HEK293 (cell line): Measurements from ENCODE around the gene DKKL1.

Source experiments
- CTCF ChIA-PET: fragments of 350-600 bp; formaldehyde crosslinking; extraction: SDS; loops from one replicate; lab custom pipeline; 2021; ENCODE audit warnings: antibody characterized with exemption; lab: Yijun Ruan, JAX
- POLR2A ChIA-PET: fragments of 300-600 bp; formaldehyde crosslinking; extraction: SDS; loops from one replicate; lab custom pipeline; 2020; ENCODE audit warnings: antibody characterized with exemption, inconsistent platforms; lab: Yijun Ruan, JAX
- H3K27ac ChIP-seq: fragments of 200-500 bp; sonication (Bioruptor generic); 2 replicates; pipeline ENCODE4 v1.5.1; 2014; ENCODE audit warnings: low read depth, low read length, control low read depth, inconsistent platforms; ENCODE audit errors: extremely low read depth
- H3K36me3 ChIP-seq, 2 experiments: fragments of 200-500 bp in 1 of 2; sonication (Bioruptor generic) in 1 of 2; 1 replicate in 1 of 2; 2 replicates in 1 of 2; pipeline ENCODE4 v1.5.1; 2014 to 2017; ENCODE audit warnings: inconsistent platforms in 2 of 2, low read length in 2 of 2; ENCODE audit not compliant: control insufficient read depth in 2 of 2, insufficient read depth in 1 of 2
- H3K4me1 ChIP-seq: fragments of 200-500 bp; sonication (Bioruptor generic); 2 replicates; pipeline ENCODE4 v1.5.1; 2014; ENCODE audit warnings: mild to moderate bottlenecking, low read length, inconsistent platforms; ENCODE audit not compliant: control insufficient read depth, insufficient read depth
- H3K4me3 ChIP-seq: 2 replicates; pipeline ENCODE4 v1.5.1; 2011; ENCODE audit warnings: low read depth, mild to moderate bottlenecking, control low read depth, low read length, moderate library complexity
- H3K9me3 ChIP-seq: fragments of 200-500 bp; sonication (Bioruptor generic); 2 replicates; pipeline ENCODE4 v1.5.1; 2014; ENCODE audit warnings: low read depth, low read length, inconsistent platforms; ENCODE audit not compliant: control insufficient read depth, insufficient read depth
- EGR2 ChIP-seq: fragments of 450-650 bp; formaldehyde crosslinking; IDR thresholded peaks from 2 replicates; pipeline ENCODE4 v1.5.1; 2016; ENCODE audit warnings: low read depth, missing biosample characterization, missing genetic modification characterization
- MYNN ChIP-seq: fragments of 450-650 bp; formaldehyde crosslinking; IDR thresholded peaks from 2 replicates; pipeline ENCODE4 v1.5.1; 2016; ENCODE audit warnings: missing biosample characterization, missing genetic modification characterization, borderline replicate concordance
- RBAK ChIP-seq: fragments of 450-650 bp; formaldehyde crosslinking; IDR thresholded peaks from 2 replicates; pipeline ENCODE4 v1.5.1; 2016; ENCODE audit warnings: missing biosample characterization, missing genetic modification characterization
- SALL2 ChIP-seq: fragments of 450-650 bp; formaldehyde crosslinking; IDR thresholded peaks from 2 replicates; pipeline ENCODE4 v1.5.0; 2017; ENCODE audit warnings: missing biosample characterization, mild to moderate bottlenecking, missing genetic modification characterization, borderline replicate concordance
- TCF7L2 ChIP-seq: IDR thresholded peaks from 2 replicates; pipeline ENCODE4 v1.6.1; 2011; ENCODE audit warnings: low read depth, mild to moderate bottlenecking, inconsistent platforms, low read length, moderate library complexity, borderline replicate concordance
- WT1 ChIP-seq: fragments of 450-650 bp; formaldehyde crosslinking; IDR thresholded peaks from 2 replicates; pipeline ENCODE4 v1.5.1; 2016; ENCODE audit warnings: missing biosample characterization, missing genetic modification characterization
- ZBTB17 ChIP-seq: fragments of 450-650 bp; formaldehyde crosslinking; IDR thresholded peaks from 2 replicates; pipeline ENCODE4 v1.5.1; 2016; ENCODE audit warnings: missing biosample characterization, missing genetic modification characterization
- ZBTB8A ChIP-seq: fragments of 450-650 bp; formaldehyde crosslinking; IDR thresholded peaks from 2 replicates; pipeline ENCODE4 v1.5.1; 2016; ENCODE audit warnings: missing biosample characterization, missing genetic modification characterization
- ZFHX2 ChIP-seq: fragments of 450-650 bp; formaldehyde crosslinking; conservative IDR thresholded peaks from 2 replicates; pipeline ENCODE4 v1.5.1; 2016; ENCODE audit warnings: missing biosample characterization, missing genetic modification characterization
- ZFP69B ChIP-seq: fragments of 450-650 bp; formaldehyde crosslinking; IDR thresholded peaks from 2 replicates; pipeline ENCODE4 v1.5.1; 2016; ENCODE audit warnings: missing biosample characterization, missing genetic modification characterization
- ZNF214 ChIP-seq: fragments of 450-650 bp; formaldehyde crosslinking; IDR thresholded peaks from 2 replicates; pipeline ENCODE4 v1.5.1; 2017; ENCODE audit warnings: missing biosample characterization, mild to moderate bottlenecking, missing genetic modification characterization, borderline replicate concordance
- ZNF37A ChIP-seq: fragments of 450-650 bp; IDR thresholded peaks from 2 replicates; pipeline ENCODE4 v1.5.1; 2018; ENCODE audit warnings: missing biosample characterization, missing genetic modification characterization
- ZNF544 ChIP-seq: fragments of 450-650 bp; formaldehyde crosslinking; IDR thresholded peaks from 2 replicates; pipeline ENCODE4 v1.5.0; 2017; ENCODE audit warnings: missing biosample characterization, missing genetic modification characterization
- ZNF596 ChIP-seq: fragments of 450-650 bp; IDR thresholded peaks from 2 replicates; pipeline ENCODE4 v1.5.0; 2018; ENCODE audit warnings: missing biosample characterization, mild to moderate bottlenecking, missing genetic modification characterization, moderate library complexity
- ZNF768 ChIP-seq: fragments of 450-650 bp; formaldehyde crosslinking; IDR thresholded peaks from 2 replicates; pipeline ENCODE4 v1.5.1; 2018; ENCODE audit warnings: missing biosample characterization, mild to moderate bottlenecking, missing genetic modification characterization
- TF ChIP-seq, protein P1 (sequence below): fragments of 450-650 bp; formaldehyde crosslinking; IDR thresholded peaks from 2 replicates; pipeline ENCODE4 v1.5.1; 2016; ENCODE audit warnings: missing biosample characterization, missing genetic modification characterization
- TF ChIP-seq, protein P2 (sequence below): fragments of 450-650 bp; formaldehyde crosslinking; IDR thresholded peaks from 2 replicates; pipeline ENCODE4 v1.5.1; 2017; ENCODE audit warnings: missing biosample characterization, missing genetic modification characterization
- TF ChIP-seq, protein P3 (sequence below): fragments of 450-650 bp; formaldehyde crosslinking; IDR thresholded peaks from 2 replicates; pipeline ENCODE4 v1.5.1; 2016; ENCODE audit warnings: missing biosample characterization, missing genetic modification characterization
- TF ChIP-seq, protein P4 (sequence below): fragments of 450-650 bp; formaldehyde crosslinking; IDR thresholded peaks from 2 replicates; pipeline ENCODE4 v1.5.0; 2017; ENCODE audit warnings: missing biosample characterization, missing genetic modification characterization, borderline replicate concordance

Gene DKKL1

DNA sequence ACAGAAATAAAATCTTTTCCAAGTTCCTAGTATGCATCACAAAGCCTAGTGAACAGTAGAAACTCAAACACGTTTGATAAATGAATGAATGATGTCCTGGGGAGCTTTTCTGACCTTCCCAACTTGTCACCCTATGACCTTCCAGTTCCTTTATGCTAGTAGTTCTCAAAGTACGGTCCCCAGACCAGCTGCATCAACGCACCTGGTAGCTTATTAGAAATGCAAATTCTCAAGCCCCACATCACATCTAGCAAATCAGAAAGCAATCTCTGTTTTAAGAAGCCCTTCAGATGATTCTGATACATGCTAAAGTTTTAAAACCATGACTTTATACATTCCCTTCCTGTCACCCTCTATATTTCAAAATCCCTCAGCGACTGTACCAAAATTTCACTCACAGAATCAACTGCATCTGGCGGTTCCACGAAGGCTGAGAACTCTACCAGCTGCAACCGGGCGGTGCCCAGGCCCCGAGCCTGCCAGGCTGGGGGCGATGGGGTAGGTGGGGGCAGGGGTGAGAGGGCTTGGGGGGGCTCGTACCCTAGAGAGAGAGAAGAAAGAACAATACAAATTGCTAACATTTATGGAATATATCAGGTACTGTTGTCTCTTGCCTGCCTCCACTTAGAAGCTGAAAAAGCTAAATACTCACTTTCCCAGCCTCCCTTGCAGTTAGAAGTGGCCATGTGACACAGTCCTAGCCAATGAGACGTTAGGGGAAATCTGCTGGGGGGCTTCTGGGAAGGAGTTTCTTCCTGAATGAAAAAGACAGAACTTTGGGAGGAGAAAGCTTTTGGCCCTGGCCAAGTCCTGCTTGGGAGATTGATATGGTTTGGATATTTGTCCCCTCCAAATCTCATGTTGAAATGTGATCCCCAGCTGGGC, 15.1 kb upstream of the DKKL1 start (continued):
- TF ChIP-seq ZNF214 (tag by site-specific recombination) (no peak), ZBTB8A (tag by site-specific recombination) (no peak), ZNF544 (tag by site-specific recombination) (no peak)
- TF ChIP-seq, protein P1, sequence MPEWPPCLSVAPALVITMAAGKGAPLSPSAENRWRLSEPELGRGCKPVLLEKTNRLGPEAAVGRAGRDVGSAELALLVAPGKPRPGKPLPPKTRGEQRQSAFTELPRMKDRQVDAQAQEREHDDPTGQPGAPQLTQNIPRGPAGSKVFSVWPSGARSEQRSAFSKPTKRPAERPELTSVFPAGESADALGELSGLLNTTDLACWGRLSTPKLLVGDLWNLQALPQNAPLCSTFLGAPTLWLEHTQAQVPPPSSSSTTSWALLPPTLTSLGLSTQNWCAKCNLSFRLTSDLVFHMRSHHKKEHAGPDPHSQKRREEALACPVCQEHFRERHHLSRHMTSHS (tag by site-specific recombination): no peak

DNA sequence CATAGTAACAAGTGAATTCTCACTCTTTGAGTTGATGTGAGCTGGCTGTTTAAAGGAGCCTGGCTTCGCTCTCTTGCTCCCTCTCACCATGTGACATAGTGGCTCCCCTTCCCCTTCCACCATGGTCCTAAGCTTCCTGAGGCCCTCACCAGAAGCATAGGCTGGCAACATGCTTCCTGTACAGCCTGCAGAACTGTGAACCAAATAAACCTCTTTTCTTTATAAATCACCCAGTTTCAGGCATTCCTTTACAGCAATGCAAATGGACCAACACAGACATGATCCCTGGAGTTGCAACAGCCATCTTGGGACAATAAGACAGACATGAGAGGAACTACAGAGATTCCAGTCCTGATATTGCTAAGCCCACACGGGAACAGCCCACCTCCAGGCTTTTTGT, 14.1 kb upstream of the DKKL1 start:
- TF ChIP-seq ZNF596: no peak
- TF ChIP-seq, protein P2, sequence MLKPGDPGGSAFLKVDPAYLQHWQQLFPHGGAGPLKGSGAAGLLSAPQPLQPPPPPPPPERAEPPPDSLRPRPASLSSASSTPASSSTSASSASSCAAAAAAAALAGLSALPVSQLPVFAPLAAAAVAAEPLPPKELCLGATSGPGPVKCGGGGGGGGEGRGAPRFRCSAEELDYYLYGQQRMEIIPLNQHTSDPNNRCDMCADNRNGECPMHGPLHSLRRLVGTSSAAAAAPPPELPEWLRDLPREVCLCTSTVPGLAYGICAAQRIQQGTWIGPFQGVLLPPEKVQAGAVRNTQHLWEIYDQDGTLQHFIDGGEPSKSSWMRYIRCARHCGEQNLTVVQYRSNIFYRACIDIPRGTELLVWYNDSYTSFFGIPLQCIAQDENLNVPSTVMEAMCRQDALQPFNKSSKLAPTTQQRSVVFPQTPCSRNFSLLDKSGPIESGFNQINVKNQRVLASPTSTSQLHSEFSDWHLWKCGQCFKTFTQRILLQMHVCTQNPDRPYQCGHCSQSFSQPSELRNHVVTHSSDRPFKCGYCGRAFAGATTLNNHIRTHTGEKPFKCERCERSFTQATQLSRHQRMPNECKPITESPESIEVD (tag by site-specific recombination): no peak
- TF ChIP-seq RBAK: no peak
- no peak for TF ChIP-seq ZNF37A (tag by site-specific recombination)
- TF ChIP-seq WT1 (tag by site-specific recombination): no peak
- no peak for TF ChIP-seq TCF7L2
- no peak for TF ChIP-seq ZBTB17
- TF ChIP-seq, protein P3, sequence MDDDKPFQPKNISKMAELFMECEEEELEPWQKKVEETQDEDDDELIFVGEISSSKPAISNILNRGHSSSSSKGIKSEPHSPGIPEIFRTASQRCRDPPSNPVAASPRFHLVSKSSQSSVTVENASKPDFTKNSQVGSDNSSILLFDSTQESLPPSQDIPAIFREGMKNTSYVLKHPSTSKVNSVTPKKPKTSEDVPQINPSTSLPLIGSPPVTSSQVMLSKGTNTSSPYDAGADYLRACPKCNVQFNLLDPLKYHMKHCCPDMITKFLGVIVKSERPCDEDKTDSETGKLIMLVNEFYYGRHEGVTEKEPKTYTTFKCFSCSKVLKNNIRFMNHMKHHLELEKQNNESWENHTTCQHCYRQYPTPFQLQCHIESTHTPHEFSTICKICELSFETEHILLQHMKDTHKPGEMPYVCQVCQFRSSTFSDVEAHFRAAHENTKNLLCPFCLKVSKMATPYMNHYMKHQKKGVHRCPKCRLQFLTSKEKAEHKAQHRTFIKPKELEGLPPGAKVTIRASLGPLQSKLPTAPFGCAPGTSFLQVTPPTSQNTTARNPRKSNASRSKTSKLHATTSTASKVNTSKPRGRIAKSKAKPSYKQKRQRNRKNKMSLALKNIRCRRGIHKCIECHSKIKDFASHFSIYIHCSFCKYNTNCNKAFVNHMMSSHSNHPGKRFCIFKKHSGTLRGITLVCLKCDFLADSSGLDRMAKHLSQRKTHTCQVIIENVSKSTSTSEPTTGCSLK (tag by site-specific recombination): no peak
- no peak for TF ChIP-seq MYNN
- no peak for TF ChIP-seq ZFP69B (tag by site-specific recombination)
- no peak for TF ChIP-seq ZNF768 (tag by site-specific recombination)
- no peak for TF ChIP-seq SALL2 (tag by site-specific recombination)
- TF ChIP-seq, all 188 proteins: peak for 0
- ChIA-PET POLR2A (interaction anchor here (0.6 kb wide), 1 partner anchor 136 kb away, joined by 4 read pairs; no protein-coding TSS in a partner anchor), CTCF (interaction anchor here (0.6 to 1.1 kb wide), 4 partner anchors 22 to 35 kb away, joined by 3 to 5 read pairs (median 3); no protein-coding TSS in a partner anchor)
- Histone ChIP-seq H3K9me3 (no peaks in the 10 kb centered on the region), H3K36me3 (peaks cover 54 to 80% of the 10 kb centered on the region in 2 experiments), H3K4me3 (no peak overlapping the region), H3K4me1 (no peaks in the 10 kb centered on the region), H3K27ac (no peak overlapping the region)

DNA sequence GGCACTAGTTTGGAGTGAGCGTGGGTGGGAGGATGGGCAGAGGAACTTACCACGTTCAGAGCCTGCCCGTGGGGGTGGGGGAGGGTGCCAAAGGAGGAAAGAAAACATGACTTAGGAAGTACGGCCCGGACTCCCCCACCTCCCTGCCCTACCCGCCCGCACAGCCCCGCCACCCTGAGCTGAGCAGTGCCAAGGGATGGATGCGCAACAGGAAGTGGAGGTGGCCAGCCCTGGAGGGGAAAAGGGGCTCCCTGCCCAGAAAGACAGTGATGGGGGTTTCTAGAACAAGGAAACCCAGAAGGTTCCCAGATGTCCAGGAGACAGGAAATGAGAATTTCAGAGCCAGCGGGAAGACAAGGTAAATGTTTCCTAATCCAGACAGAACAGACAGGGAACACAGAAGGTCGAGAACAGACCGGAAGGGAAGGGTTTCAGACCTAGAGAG, 7.7 kb upstream of the DKKL1 start:
- H3K27ac ChIP-seq: no peak overlapping the region
- ChIA-PET POLR2A (no interaction called here), CTCF (no interaction called here)
- TF ChIP-seq EGR2 (tag by site-specific recombination): peak; percentile 15; the same call in 1 of the 2 replicates
- peak; percentile 53 for TF ChIP-seq ZFHX2
- TF ChIP-seq, protein P4, sequence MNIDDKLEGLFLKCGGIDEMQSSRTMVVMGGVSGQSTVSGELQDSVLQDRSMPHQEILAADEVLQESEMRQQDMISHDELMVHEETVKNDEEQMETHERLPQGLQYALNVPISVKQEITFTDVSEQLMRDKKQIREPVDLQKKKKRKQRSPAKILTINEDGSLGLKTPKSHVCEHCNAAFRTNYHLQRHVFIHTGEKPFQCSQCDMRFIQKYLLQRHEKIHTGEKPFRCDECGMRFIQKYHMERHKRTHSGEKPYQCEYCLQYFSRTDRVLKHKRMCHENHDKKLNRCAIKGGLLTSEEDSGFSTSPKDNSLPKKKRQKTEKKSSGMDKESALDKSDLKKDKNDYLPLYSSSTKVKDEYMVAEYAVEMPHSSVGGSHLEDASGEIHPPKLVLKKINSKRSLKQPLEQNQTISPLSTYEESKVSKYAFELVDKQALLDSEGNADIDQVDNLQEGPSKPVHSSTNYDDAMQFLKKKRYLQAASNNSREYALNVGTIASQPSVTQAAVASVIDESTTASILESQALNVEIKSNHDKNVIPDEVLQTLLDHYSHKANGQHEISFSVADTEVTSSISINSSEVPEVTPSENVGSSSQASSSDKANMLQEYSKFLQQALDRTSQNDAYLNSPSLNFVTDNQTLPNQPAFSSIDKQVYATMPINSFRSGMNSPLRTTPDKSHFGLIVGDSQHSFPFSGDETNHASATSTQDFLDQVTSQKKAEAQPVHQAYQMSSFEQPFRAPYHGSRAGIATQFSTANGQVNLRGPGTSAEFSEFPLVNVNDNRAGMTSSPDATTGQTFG (tag by site-specific recombination): no peak
- TF ChIP-seq, all 188 proteins: peak for 2
- Histone ChIP-seq H3K4me1 (no peaks in the 10 kb centered on the region; the same call in 1 of the 2 replicates), H3K9me3 (no peaks in the 10 kb centered on the region), H3K36me3 (peaks cover 50 to 58% of the 10 kb centered on the region in 2 experiments), H3K4me3 (no peak overlapping the region)
